ENCODE results near the gene ABI3.

- no peak for TF ChIP-seq CTCF (IDR thresholded peaks at IDR 0.05)
- TF ChIP-seq POLR2AphosphoS5 (IDR thresholded peaks at IDR 0.05; ENCODE audit: low read depth, low read length): no peak
- TF ChIP-seq REST (IDR thresholded peaks at IDR 0.05; ENCODE audit: insufficient read depth in 1 of 2, low read depth in 2 of 2, low read length in 1 of 2): no peak
- TF ChIP-seq TCF7L2 (IDR thresholded peaks at IDR 0.05; ENCODE audit: low read depth, low read length): no peak
- TF ChIP-seq SIN3A (IDR thresholded peaks at IDR 0.05; ENCODE audit: borderline replicate concordance, insufficient read depth, low read depth, low read length): no peak
Measured at GRCh38 chr17:49258394-49258793, 47.9 kb downstream of the ABI3 start.

Measured in Panc1 (cell line).